GM12865 (cell line): ENCODE data around the gene AQP2.

Experiments
- DNase-seq: peaks from one replicate; pipeline ENCODE4 v3.0.0; 2010; ENCODE audit warnings: low read depth
- H3K4me3 ChIP-seq: 2 replicates; pipeline ENCODE4 v1.5.1; 2011; ENCODE audit warnings: mild to moderate bottlenecking, low read depth, low read length, control low read depth
- TF ChIP-seq, protein P1 (sequence below): IDR thresholded peaks from 2 replicates; pipeline ENCODE4 v1.5.1; 2011; ENCODE audit warnings: low read length, control low read depth, low read depth, inconsistent platforms; ENCODE audit not compliant: insufficient read depth; ENCODE audit errors: missing control alignments

Gene AQP2

GRCh38 chr12:49921299-49921698, 29.2 kb upstream of the AQP2 start:
- TF ChIP-seq, protein P1, sequence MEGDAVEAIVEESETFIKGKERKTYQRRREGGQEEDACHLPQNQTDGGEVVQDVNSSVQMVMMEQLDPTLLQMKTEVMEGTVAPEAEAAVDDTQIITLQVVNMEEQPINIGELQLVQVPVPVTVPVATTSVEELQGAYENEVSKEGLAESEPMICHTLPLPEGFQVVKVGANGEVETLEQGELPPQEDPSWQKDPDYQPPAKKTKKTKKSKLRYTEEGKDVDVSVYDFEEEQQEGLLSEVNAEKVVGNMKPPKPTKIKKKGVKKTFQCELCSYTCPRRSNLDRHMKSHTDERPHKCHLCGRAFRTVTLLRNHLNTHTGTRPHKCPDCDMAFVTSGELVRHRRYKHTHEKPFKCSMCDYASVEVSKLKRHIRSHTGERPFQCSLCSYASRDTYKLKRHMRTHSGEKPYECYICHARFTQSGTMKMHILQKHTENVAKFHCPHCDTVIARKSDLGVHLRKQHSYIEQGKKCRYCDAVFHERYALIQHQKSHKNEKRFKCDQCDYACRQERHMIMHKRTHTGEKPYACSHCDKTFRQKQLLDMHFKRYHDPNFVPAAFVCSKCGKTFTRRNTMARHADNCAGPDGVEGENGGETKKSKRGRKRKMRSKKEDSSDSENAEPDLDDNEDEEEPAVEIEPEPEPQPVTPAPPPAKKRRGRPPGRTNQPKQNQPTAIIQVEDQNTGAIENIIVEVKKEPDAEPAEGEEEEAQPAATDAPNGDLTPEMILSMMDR: no peak
- no peak for DNase-seq
- no peak overlapping the region for H3K4me3 ChIP-seq

DNA sequence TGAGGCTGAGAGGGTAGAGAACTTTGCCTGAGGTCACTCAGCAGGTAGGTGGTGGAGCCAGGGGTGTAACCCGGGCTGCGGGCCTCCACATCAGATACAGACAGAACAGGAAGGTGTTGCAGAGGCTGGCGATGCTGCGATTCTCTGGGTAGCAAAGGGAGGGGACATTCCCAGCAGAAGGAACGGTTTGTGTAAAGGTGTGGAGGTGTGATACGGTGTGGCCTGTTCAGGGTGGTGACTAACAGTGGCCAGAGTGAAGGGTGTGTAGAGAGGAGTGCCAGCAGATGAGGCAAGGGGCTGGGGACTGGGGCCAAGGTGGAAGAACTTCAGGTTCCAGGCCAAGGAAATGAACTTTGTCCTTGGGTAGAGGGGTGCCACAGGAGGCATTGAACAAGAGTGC, 28.6 kb upstream of the AQP2 start:
- no peak overlapping the region for H3K4me3 ChIP-seq
- DNase-seq: no peak
- TF ChIP-seq, protein P1: no peak

- TF ChIP-seq, protein P1: no peak
- DNase-seq: no peak
- H3K4me3 ChIP-seq: no peak overlapping the region
Observed at GRCh38 chr12:49922349-49923034, 28.0 kb upstream of the AQP2 start.

- DNase-seq: no peak
- H3K4me3 ChIP-seq: no peak overlapping the region
- TF ChIP-seq, protein P1: no peak
Observed at GRCh38 chr12:49923035-49923644, 27.4 kb upstream of the AQP2 start.

- TF ChIP-seq, protein P1: no peak
- no peak for DNase-seq
- no peak overlapping the region for H3K4me3 ChIP-seq
Observed at GRCh38 chr12:49923880-49924556, 26.5 kb upstream of the AQP2 start.

GRCh38 chr12:49924628-49925246, 25.8 kb upstream of the AQP2 start:
- TF ChIP-seq, protein P1: no peak
- no peak for DNase-seq
- H3K4me3 ChIP-seq: no peak overlapping the region
